Neural cell (in vitro differentiated cells): ENCODE data around the gene SQSTM1.

Experiments
- CTCF ChIP-seq: fragments of 450-650 bp; IDR thresholded peaks from 2 replicates; pipeline ENCODE4 v1.5.1; 2014; ENCODE audit warnings: antibody characterized with exemption, mild to moderate bottlenecking, moderate library complexity; ENCODE audit not compliant: poor library complexity, severe bottlenecking
- EP300 ChIP-seq: fragments of 450-650 bp; conservative IDR thresholded peaks from 2 replicates; pipeline ENCODE4 v1.6.1; 2014; ENCODE audit warnings: antibody characterized with exemption, mild to moderate bottlenecking, moderate library complexity; ENCODE audit not compliant: poor library complexity, severe bottlenecking
- EZH2 ChIP-seq: fragments of 200-600, 300-800 bp; shearing (Covaris generic), sonication (generic); IDR thresholded peaks from 2 replicates; pipeline ENCODE4 v1.6.1; 2014; ENCODE audit warnings: antibody characterized with exemption, low read length, borderline replicate concordance, mild to moderate bottlenecking; ENCODE audit not compliant: insufficient read depth, poor library complexity, severe bottlenecking
- MXI1 ChIP-seq: fragments of 450-650 bp; conservative IDR thresholded peaks from 2 replicates; pipeline ENCODE4 v1.6.1; 2014; ENCODE audit warnings: antibody characterized with exemption, mild to moderate bottlenecking; ENCODE audit not compliant: poor library complexity, severe bottlenecking
- RAD21 ChIP-seq: fragments of 450-650 bp; conservative IDR thresholded peaks from 2 replicates; pipeline ENCODE4 v1.6.1; 2014; ENCODE audit warnings: antibody characterized with exemption, mild to moderate bottlenecking, moderate library complexity
- REST ChIP-seq: IDR thresholded peaks from 2 replicates; pipeline ENCODE4 v1.6.1; 2012; ENCODE audit warnings: borderline replicate concordance
- TAF1 ChIP-seq: IDR thresholded peaks from 2 replicates; pipeline ENCODE4 v1.6.1; 2012; ENCODE audit warnings: low read depth

- TF ChIP-seq EZH2 (no peak), CTCF (no peak), EP300 (no peak), REST (no peak), MXI1 (no peak), RAD21 (no peak), TAF1 (no peak)
These were observed 15.6 kb upstream of the SQSTM1 start for GRCh38 chr5:179805070-179805528.
